PFSK-1 (cell line): ENCODE results near the gene C16orf95.

Experiments
- FOXP2 ChIP-seq: optimal IDR thresholded peaks from 2 replicates; pipeline ENCODE3; 2011; ENCODE audit warnings: borderline replicate concordance, control low read depth, inconsistent platforms; ENCODE audit not compliant: insufficient read depth; ENCODE audit errors: extremely low read length, extremely low read depth
- POLR2AphosphoS5 ChIP-seq: IDR thresholded peaks from 2 replicates; pipeline ENCODE4 v1.6.1; 2012; ENCODE audit warnings: low read depth, mild to moderate bottlenecking, control low read depth, low read length, moderate library complexity
- SIN3A ChIP-seq: IDR thresholded peaks from 2 replicates; pipeline ENCODE4 v1.6.1; 2012; ENCODE audit warnings: mild to moderate bottlenecking, low read length, moderate library complexity, borderline replicate concordance; ENCODE audit not compliant: insufficient read depth
- TAF1 ChIP-seq: IDR thresholded peaks from 2 replicates; pipeline ENCODE4 v1.6.1; 2012; ENCODE audit warnings: low read length, control low read depth, borderline replicate concordance; ENCODE audit not compliant: insufficient read depth
- TF ChIP-seq, protein P1 (sequence below), 2 experiments: IDR thresholded peaks; 2 replicates each; pipeline versions ENCODE4 v1.6.1 to v1.8.0; 2011 to 2012; ENCODE audit warnings: low read depth in 2 of 2, low read length in 2 of 2, control low read depth in 1 of 2, inconsistent platforms in 1 of 2, mild to moderate bottlenecking in 1 of 2, moderate library complexity in 1 of 2; ENCODE audit not compliant: insufficient read depth in 1 of 2

The C16orf95 gene

DNA sequence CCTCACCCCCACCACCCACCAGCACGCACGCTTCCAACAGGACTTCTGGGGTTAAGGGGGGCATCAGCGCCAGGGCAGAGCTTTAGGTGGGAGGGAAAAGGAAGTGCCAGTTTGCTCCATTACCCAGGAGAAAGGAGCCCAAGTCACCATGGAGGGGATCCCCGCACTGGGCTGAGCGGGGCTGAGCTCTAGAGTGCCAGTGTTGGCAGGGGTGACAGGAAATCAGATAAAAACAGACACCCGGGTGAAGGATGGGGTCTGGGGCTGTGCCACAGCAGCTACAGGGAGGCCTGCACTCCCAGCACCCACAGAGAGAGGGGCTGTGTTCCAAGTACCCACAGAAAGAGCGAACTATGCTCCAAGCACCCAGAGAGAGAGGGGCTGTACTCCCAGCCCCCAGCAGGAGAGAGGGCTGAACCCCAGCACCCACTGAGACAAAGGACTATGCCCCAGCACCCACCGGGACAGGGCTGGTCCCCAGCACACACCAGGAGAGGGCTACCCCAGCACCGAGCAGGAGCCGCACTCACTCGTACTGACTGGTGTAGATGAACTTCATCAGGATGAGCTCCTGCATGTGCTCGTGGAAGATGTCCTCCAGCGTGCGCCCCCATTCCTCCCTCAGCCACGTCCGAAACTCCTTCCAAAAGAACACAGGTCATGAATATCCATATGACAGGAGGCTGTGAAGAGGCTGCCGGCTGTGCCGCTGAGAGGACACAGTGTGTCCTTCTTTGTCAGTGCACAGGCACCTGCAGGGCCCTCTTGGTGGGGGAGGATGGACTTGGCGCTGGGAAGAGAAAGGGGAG is 18.6 kb upstream of the C16orf95 start:
- TF ChIP-seq TAF1 (no peak), SIN3A (no peak), POLR2AphosphoS5 (no peak), FOXP2 (no peak)
- TF ChIP-seq, protein P1, sequence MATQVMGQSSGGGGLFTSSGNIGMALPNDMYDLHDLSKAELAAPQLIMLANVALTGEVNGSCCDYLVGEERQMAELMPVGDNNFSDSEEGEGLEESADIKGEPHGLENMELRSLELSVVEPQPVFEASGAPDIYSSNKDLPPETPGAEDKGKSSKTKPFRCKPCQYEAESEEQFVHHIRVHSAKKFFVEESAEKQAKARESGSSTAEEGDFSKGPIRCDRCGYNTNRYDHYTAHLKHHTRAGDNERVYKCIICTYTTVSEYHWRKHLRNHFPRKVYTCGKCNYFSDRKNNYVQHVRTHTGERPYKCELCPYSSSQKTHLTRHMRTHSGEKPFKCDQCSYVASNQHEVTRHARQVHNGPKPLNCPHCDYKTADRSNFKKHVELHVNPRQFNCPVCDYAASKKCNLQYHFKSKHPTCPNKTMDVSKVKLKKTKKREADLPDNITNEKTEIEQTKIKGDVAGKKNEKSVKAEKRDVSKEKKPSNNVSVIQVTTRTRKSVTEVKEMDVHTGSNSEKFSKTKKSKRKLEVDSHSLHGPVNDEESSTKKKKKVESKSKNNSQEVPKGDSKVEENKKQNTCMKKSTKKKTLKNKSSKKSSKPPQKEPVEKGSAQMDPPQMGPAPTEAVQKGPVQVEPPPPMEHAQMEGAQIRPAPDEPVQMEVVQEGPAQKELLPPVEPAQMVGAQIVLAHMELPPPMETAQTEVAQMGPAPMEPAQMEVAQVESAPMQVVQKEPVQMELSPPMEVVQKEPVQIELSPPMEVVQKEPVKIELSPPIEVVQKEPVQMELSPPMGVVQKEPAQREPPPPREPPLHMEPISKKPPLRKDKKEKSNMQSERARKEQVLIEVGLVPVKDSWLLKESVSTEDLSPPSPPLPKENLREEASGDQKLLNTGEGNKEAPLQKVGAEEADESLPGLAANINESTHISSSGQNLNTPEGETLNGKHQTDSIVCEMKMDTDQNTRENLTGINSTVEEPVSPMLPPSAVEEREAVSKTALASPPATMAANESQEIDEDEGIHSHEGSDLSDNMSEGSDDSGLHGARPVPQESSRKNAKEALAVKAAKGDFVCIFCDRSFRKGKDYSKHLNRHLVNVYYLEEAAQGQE (IDR thresholded peaks at IDR 0.05; ENCODE audit: insufficient read depth in 1 of 2, low read depth in 2 of 2, low read length in 2 of 2): no peak

DNA sequence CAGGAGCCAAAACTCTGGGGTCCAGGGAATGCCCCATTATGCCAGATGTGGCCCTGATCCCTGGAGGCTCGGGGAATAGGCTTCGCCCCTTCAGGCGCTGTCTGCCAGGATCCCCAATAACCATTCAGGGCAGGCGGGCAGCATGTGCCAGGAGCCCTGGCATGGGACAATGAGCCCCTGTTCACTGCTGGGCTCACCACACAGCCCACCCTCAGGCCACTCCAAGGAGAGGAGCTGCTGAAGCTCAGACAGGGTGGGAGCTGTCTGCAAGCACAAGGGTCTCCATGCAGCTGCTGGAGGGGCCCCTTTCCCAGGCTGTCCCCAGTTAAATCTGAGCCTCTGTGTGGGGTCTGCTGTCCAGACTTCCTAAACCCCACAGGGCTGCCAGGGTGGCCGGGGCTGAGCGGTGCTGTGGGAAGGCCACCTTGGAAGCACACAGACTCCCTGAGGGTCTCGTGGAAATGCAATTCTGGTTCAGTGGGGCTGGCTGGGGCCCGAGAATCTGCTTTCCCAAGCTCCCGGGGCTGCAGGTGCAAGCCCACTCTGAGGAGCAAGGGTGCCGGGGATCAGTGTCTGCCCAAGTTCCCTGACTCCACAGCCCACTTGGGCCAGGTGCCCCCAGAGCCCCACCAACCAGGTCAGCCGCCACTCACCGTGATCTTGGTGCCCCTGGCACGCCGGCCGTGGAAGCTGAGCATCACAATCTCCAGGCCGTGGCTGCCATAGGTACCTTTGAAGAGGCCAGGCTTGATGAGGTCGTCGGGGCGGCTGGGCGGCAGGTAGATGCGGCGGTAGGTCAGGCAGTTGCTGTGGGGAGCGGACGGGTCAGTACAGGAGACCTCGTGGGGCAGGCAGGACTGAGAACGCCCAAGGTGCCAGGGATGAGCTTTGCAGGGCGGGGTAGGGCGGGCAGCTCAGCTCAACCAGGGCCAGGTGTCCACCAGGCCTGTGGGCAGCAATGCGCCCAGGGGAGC is 17.7 kb upstream of the C16orf95 start:
- TF ChIP-seq SIN3A (no peak), POLR2AphosphoS5 (no peak), TAF1 (no peak), FOXP2 (no peak)
- TF ChIP-seq, protein P1 (IDR thresholded peaks at IDR 0.05; ENCODE audit: insufficient read depth in 1 of 2, low read depth in 2 of 2, low read length in 2 of 2): no peak

DNA sequence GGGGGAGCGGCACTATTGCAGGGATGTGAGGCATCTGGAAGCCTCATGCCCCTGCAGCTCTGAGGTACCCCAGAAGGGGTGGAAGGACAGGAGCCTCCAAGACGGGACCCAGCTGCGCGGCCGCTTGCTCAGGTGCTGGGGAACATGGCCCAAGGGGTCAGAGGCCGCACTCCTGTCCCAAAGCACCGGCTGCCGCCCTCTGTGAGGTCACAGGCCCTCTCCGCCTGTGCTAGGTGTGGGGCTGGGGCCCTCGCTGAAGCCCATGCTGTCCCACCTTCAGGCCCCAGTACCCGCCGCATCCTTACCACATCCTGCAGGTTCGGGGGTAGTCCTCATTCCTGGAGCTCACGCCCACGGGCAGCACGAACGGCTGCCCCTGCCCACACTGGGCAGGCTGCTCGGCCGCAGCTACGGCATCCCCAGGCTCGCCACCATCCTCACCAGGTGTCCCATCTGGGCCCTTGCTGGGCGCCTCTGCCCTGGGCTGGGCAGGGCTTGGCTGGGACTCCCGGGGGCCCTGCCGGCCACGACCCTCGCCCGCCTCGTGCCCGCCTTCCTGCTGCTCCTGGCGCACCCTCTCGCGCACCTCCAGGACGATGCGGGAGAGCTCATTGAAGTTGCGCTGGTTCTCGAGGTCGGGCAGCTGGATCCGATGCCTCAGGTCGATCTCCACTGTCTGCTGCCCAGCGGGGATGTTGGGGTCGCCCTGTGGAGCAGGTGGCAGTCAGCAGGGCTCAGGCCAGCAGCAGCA is 16.6 kb upstream of the C16orf95 start:
- TF ChIP-seq SIN3A: no peak
- no peak for TF ChIP-seq POLR2AphosphoS5

DNA sequence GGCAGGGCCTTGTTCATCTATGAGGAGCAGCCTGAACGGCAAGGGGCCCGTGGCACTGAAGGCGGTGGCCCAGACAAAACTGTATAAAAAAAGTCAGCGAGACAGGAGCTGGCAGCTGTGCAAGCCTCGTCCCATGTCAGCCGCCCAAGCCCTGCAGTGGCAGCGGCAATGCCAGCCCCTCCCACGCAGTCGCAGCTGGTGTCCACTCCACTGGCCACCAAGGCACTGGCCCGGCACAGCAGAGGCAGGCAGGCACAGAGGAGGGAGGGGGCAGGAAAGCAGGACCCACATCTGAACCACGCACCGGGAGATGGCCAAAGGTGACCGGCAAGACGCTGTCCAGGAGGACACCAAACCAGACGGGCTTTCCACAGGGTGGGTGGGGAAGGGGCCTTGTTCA is 15.9 kb upstream of the C16orf95 start:
- TF ChIP-seq POLR2AphosphoS5: no peak
- no peak for TF ChIP-seq SIN3A
- TF ChIP-seq, protein P1 (IDR thresholded peaks at IDR 0.05; ENCODE audit: insufficient read depth in 1 of 2, low read depth in 2 of 2, low read length in 2 of 2): no peak
- no peak for TF ChIP-seq TAF1
- no peak for TF ChIP-seq FOXP2

DNA sequence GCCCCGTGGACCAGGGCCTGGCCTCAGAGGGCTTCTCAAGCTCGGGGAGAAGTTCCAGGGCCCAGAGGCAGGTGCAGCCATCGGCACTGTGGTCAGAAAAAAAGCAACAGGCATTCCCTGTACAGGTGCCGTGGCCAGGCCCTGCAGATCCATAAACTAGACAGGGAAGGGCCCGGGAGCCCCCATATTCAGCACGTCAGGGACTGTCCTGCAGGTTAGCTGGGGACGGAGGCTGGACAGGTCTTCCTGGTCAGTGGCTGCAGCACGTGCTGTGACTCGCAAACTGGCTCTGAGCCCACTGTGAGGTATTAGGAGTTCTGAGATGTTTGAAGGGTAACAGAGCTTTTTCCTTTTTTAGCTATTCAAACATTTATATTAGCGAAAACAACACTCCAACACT is 15.0 kb upstream of the C16orf95 start:
- no peak for TF ChIP-seq POLR2AphosphoS5
- TF ChIP-seq FOXP2: no peak
